HL-60 (cell line): ENCODE results near the gene PSMD8.

Experiments
- CTCF ChIP-seq: IDR thresholded peaks from one replicate; pipeline ENCODE4 v1.5.1; 2011; ENCODE audit warnings: low read length, control low read depth, inconsistent platforms; ENCODE audit not compliant: insufficient read depth
- GABPA ChIP-seq: IDR thresholded peaks from 2 replicates; pipeline ENCODE4 v1.6.1; 2012; ENCODE audit warnings: low read depth
- POLR2AphosphoS5 ChIP-seq: IDR thresholded peaks from 2 replicates; pipeline ENCODE4 v1.6.1; 2012; ENCODE audit warnings: low read depth

GRCh38 chr19:38335949-38336637 is 38.3 kb upstream of the PSMD8 start:
- TF ChIP-seq CTCF = no peak
- TF ChIP-seq GABPA = no peak
- no peak for TF ChIP-seq POLR2AphosphoS5
